Heart left ventricle (tissue), 13 donors: ENCODE measurements around the gene KLHL10.

ENCODE experiments used
- CTCF ChIP-seq, 12 donors: fragments of 200-600 bp; sonication (generic) in 4 of 12; IDR thresholded peaks; one replicate each; pipeline versions ENCODE4 v1.5.0 to v1.8.0; 2018 to 2022; ENCODE audit warnings: antibody characterized with exemption in 12 of 12, mild to moderate bottlenecking in 5 of 12
- POLR2A ChIP-seq, 2 donors: fragments of 450-650 bp; IDR thresholded peaks; one replicate each; pipeline ENCODE4 v1.6.1; 2017; ENCODE audit warnings: antibody characterized with exemption in 2 of 2, mild to moderate bottlenecking in 2 of 2, moderate library complexity in 2 of 2
- donor health status: ischemic (EF 13 %, LVEDD 7.1; RV severe dilation, severe dysfunction).
- donor health status: DM: no; HTN: yes; CAD: no.
- donor health status: DM: no; HTN: no; CAD: no.
- donor health status: ischemic (EF 25% LVEDD 6.9; RV normal size, moderate dysfunction).
- donor health status: ischemic (EF 25% LVEDD 5.7; RV mildly dilated, moderate dysfunction).
- donor health status: ischemic (EF 35%, LVEDD 5.7; RV mildly dilated, moderate dysfunction).
- donor health status: nonischemic (EF 11% LVEDD 7.7; RV severe dilation, severe dysfunction).
- donor health status: DM: yes; HTN: yes; CAD: no.
- donor health status: PGD.
- donor health status: ischemic (EF 29% LVEDD 5.4; RV normal size, mild dysfunction).
- donor health status: nonischemic (EF 23%, LVEDD 6.1; RV moderate dilation, normal function).

- no peak for TF ChIP-seq CTCF (IDR thresholded peaks at IDR 0.05)
- TF ChIP-seq POLR2A (IDR thresholded peaks at IDR 0.05) = no peak
These were observed 38.3 kb upstream of the KLHL10 start for GRCh38 chr17:41799366-41799765.
